ENCODE data around the gene ELL2. TPM values are rescaled to one million over a fixed set of nuclear protein-coding genes. Genes with fewer than 3 reads are reported as not detected.
A peak's percentile ranks its signal among the peaks of the same experiment; 100 is the strongest.

Gene ELL2
- total and polyA plus RNA-seq, 2 donors (not counting 1 experiment from before 2014, with no cell fraction given), result 68.5 to 121 TPM

DNA sequence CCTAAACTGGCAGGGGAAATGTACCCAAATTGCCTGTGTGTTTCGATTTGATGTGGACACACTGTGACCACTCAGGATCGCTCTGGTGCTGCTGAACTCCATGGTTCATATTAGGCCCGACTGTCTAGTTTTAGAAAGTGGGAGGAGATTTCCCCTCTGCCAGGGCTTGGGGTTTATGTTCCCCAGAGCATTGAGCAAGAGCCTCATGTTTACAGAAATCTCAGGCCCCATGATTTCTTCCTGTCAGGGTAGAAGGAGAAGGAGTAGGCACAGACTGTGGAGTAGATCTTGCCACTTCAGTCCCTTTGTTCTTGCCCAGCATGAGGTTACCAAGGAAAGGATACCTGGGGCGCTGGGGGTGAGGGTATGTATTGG is 98.3 kb downstream of the ELL2 start:
- Histone ChIP-seq H3K4me2 (ENCODE audit: extremely low read depth, insufficient read depth, low read length) (peak overlapping the region; percentile 15), H2AFZ (ENCODE audit: low read length) (peak overlapping the region; percentile 21), H3K27me3 (ENCODE audit: control insufficient read depth, insufficient read depth, low read length) (no peaks in the 10 kb centered on the region), H4K20me1 (ENCODE audit: control insufficient read depth, extremely low read depth, insufficient read depth, low read length) (no peaks in the 10 kb centered on the region), H3K9ac (ENCODE audit: insufficient read depth, low read length) (peak overlapping the region; percentile 13), H3K9me3 (ENCODE audit: control insufficient read depth, insufficient read depth, low read depth, low read length) (no peaks in the 10 kb centered on the region), H3K4me3 (replicated peaks in 1 of 4; ENCODE audit: control extremely low read depth in 1 of 4, insufficient read depth in 1 of 4, low read depth in 3 of 4, low read length in 4 of 4) (no peak overlapping the region), H3K27ac (ENCODE audit: insufficient read depth, low read length) (peak overlapping the region; percentile 93), H3K4me1 (ENCODE audit: control insufficient read depth, extremely low read depth, insufficient read depth, low read length) (peaks cover 44% of the 10 kb centered on the region), H3K79me2 (ENCODE audit: control insufficient read depth, insufficient read depth, low read length) (no peaks in the 10 kb centered on the region), H3K36me3 (ENCODE audit: control insufficient read depth, insufficient read depth, low read length) (no peaks in the 10 kb centered on the region)
- peak in 1 of 2 donors; percentile 90 for DNase-seq (ENCODE audit: low read depth in 2 of 2)
- TF ChIP-seq EZH2 (IDR thresholded peaks at IDR 0.05; ENCODE audit: low read length, missing control alignments), result no peak
- TF ChIP-seq, protein P1, sequence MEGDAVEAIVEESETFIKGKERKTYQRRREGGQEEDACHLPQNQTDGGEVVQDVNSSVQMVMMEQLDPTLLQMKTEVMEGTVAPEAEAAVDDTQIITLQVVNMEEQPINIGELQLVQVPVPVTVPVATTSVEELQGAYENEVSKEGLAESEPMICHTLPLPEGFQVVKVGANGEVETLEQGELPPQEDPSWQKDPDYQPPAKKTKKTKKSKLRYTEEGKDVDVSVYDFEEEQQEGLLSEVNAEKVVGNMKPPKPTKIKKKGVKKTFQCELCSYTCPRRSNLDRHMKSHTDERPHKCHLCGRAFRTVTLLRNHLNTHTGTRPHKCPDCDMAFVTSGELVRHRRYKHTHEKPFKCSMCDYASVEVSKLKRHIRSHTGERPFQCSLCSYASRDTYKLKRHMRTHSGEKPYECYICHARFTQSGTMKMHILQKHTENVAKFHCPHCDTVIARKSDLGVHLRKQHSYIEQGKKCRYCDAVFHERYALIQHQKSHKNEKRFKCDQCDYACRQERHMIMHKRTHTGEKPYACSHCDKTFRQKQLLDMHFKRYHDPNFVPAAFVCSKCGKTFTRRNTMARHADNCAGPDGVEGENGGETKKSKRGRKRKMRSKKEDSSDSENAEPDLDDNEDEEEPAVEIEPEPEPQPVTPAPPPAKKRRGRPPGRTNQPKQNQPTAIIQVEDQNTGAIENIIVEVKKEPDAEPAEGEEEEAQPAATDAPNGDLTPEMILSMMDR (conservative IDR thresholded peaks at IDR 0.05 in 1 of 2, IDR thresholded peaks at IDR 0.05 in 1 of 2; ENCODE audit: low read depth in 1 of 2, low read length in 2 of 2), result no peak

DNA sequence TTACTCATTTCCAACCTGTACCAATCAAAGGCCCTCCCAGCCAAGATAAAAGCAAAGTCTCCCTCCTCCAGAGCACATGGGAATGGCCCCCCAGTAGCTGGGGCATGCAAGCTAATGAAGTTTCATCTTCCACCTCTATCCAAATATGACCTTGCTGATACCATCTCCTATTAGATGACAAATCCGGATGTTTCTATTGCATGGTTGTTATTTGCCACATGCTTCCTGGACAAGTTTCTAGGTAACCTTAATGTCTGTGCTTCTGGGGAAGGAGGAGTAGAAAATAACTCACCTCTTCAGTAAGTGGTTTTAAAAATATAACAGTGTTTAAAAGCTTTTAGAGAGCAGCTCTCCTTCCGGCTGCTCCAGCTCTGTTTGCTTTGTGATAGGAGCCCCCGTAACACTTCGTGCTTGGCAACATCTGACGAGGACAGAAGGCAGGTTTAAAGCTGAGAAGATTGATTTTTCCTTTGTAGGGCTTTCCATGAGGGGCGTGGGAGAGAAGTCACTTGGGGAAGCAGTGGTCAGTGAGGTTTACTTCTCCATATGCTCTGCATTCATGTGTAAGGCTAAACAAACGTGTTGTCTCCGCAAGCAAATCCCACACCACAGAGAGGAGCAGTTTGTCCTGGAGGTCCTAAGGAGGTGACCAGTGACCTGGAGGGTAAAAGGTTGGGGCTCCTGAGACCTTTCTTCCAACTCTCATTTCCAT is 98.8 kb downstream of the ELL2 start:
- H3K79me2 ChIP-seq (ENCODE audit: control insufficient read depth, insufficient read depth, low read length), result no peaks in the 10 kb centered on the region

DNA sequence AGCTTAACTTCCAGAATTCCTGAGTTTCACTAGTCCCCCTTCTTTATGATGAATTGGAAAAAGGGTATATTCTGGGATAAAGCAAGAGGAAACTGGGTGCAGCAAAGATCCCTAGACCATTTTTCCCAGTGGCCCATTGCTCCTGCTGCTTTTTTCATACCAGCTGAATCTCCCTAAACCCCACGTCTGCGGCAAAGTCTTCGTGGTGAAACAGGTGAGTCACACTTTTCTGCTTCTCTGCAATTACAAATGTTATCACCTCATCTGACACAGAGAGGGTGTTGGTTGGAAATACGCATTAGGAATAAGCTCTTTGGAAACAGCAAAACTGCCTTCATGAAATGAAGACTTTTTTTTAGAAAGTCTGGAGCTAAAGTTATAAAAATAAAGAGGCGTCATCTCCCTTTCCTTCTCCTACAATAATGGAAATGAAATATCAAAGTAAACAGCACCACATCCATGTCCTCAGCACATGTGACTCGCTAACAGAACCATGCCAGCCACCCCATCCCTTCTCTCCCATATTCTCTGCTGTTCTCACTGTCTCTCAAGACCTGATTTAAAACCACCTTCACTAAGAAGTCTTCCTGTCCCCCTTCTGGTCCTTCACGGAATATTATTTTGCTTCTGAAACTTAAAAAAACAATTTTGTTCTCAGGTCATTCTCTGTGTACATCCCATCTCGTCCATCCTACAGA is 99.6 kb downstream of the ELL2 start:
- Histone ChIP-seq H3K27ac (ENCODE audit: insufficient read depth, low read length) (peak overlapping the region; percentile 93), H2AFZ (ENCODE audit: low read length) (no peak overlapping the region), H3K9me3 (ENCODE audit: control insufficient read depth, insufficient read depth, low read depth, low read length) (no peaks in the 10 kb centered on the region), H3K36me3 (ENCODE audit: control insufficient read depth, insufficient read depth, low read length) (no peaks in the 10 kb centered on the region), H3K79me2 (ENCODE audit: control insufficient read depth, insufficient read depth, low read length) (no peaks in the 10 kb centered on the region), H3K9ac (ENCODE audit: insufficient read depth, low read length) (peak overlapping the region; percentile 34), H4K20me1 (ENCODE audit: control insufficient read depth, extremely low read depth, insufficient read depth, low read length) (no peaks in the 10 kb centered on the region), H3K27me3 (ENCODE audit: control insufficient read depth, insufficient read depth, low read length) (no peaks in the 10 kb centered on the region), H3K4me1 (ENCODE audit: control insufficient read depth, extremely low read depth, insufficient read depth, low read length) (peaks cover 56% of the 10 kb centered on the region), H3K4me2 (ENCODE audit: extremely low read depth, insufficient read depth, low read length) (peak overlapping the region; percentile 48), H3K4me3 (replicated peaks in 1 of 4; ENCODE audit: control extremely low read depth in 1 of 4, insufficient read depth in 1 of 4, low read depth in 3 of 4, low read length in 4 of 4) (no peak overlapping the region)
- peak; percentile 56 to 91 for DNase-seq (ENCODE audit: low read depth in 2 of 2)
- TF ChIP-seq EZH2 (IDR thresholded peaks at IDR 0.05; ENCODE audit: low read length, missing control alignments), result no peak
- TF ChIP-seq, protein P1 (conservative IDR thresholded peaks at IDR 0.05 in 1 of 2, IDR thresholded peaks at IDR 0.05 in 1 of 2; ENCODE audit: low read depth in 1 of 2, low read length in 2 of 2), result no peak

More for the DNA sequence above, 98.8 kb downstream of the ELL2 start:
- no peaks in the 10 kb centered on the region for H3K36me3 ChIP-seq (ENCODE audit: control insufficient read depth, insufficient read depth, low read length)
- TF ChIP-seq, protein P1 (conservative IDR thresholded peaks at IDR 0.05 in 1 of 2, IDR thresholded peaks at IDR 0.05 in 1 of 2; ENCODE audit: low read depth in 1 of 2, low read length in 2 of 2), result no peak
- no peak for TF ChIP-seq EZH2 (IDR thresholded peaks at IDR 0.05; ENCODE audit: low read length, missing control alignments)
- H2AFZ ChIP-seq (ENCODE audit: low read length), result peak overlapping the region; percentile 21
- DNase-seq (ENCODE audit: low read depth in 2 of 2), result no peak
- H3K9ac ChIP-seq (ENCODE audit: insufficient read depth, low read length), result peak overlapping the region; percentile 13
- no peaks in the 10 kb centered on the region for H3K27me3 ChIP-seq (ENCODE audit: control insufficient read depth, insufficient read depth, low read length)
- no peak overlapping the region for H3K4me3 ChIP-seq (replicated peaks in 1 of 4; ENCODE audit: control extremely low read depth in 1 of 4, insufficient read depth in 1 of 4, low read depth in 3 of 4, low read length in 4 of 4)
- no peaks in the 10 kb centered on the region for H4K20me1 ChIP-seq (ENCODE audit: control insufficient read depth, extremely low read depth, insufficient read depth, low read length)
- H3K4me1 ChIP-seq (ENCODE audit: control insufficient read depth, extremely low read depth, insufficient read depth, low read length), result peaks cover 48% of the 10 kb centered on the region
- peak overlapping the region; percentile 93 for H3K27ac ChIP-seq (ENCODE audit: insufficient read depth, low read length)
- H3K9me3 ChIP-seq (ENCODE audit: control insufficient read depth, insufficient read depth, low read depth, low read length), result no peaks in the 10 kb centered on the region
- H3K4me2 ChIP-seq (ENCODE audit: extremely low read depth, insufficient read depth, low read length), result no peak overlapping the region

All from fibroblast of lung (primary cell).